Neural crest cell (in vitro differentiated cells): ENCODE data around the gene NR5A2. TPM values are rescaled to one million over a fixed set of nuclear protein-coding genes. Genes with fewer than 3 reads are reported as not detected.

Experiments used
- DNase-seq: peaks from one replicate; pipeline ENCODE4 v3.0.0; 2021; ENCODE audit warnings: low read depth, mixed read lengths, low spot score
- H3K27ac Mint-ChIP-seq: one replicate; pipeline ENCODE4 v1.8.0; 2021; ENCODE audit warnings: mild to moderate bottlenecking, mixed read lengths; ENCODE audit not compliant: unreplicated experiment
- H3K27me3 Mint-ChIP-seq: 2 replicates; pipeline ENCODE4 v1.8.0; 2021; ENCODE audit warnings: low read depth, mild to moderate bottlenecking, mixed read lengths
- H3K36me3 Mint-ChIP-seq: 2 replicates; pipeline ENCODE4 v1.8.0; 2021; ENCODE audit warnings: low read depth, mild to moderate bottlenecking, mixed read lengths
- H3K4me1 Mint-ChIP-seq: 2 replicates; pipeline ENCODE4 v1.8.0; 2021; ENCODE audit warnings: mixed read lengths
- H3K4me3 Mint-ChIP-seq: one replicate; pipeline ENCODE4 v1.8.0; 2021; ENCODE audit warnings: mild to moderate bottlenecking, mixed read lengths
- H3K9me3 Mint-ChIP-seq: 2 replicates; pipeline ENCODE4 v1.8.0; 2021; ENCODE audit warnings: mixed read lengths
- total RNA-seq: library from RNA; stranded (reverse); gene quantifications from 2 replicates; pipeline ENCODE4 v1.2.1, GENCODE V29; 2021
- TF ChIP-seq, protein P1 (sequence below): fragments of 200-600 bp; sonication (generic); conservative IDR thresholded peaks from 2 replicates; pipeline ENCODE4 v1.5.0; 2021; ENCODE audit warnings: antibody characterized with exemption, mild to moderate bottlenecking

NR5A2 gene
- total RNA-seq, 1 donor from 2014 or later: not detected

DNA sequence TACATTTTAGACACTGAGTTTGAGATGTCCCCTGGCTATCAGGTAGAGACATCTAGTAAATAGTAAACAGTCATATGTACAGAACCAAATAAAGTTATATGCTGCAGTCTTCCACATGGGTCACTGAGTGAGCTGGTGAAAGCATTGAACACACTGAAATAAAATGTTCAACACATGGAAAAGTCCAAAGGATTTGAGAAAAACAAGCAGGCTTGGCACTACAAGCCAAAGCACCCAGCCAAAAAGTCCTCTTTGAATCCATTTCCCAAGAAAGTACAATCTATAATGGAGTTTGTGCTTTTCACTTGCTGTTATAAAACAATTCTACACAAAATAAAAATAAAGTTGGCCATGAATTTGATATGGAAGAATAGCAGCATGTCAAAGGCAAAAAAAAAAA, 135.4 kb downstream of the NR5A2 start:
- DNase-seq: no peak
- H3K27ac Mint-ChIP-seq: no peak overlapping the region
- TF ChIP-seq, protein P1, sequence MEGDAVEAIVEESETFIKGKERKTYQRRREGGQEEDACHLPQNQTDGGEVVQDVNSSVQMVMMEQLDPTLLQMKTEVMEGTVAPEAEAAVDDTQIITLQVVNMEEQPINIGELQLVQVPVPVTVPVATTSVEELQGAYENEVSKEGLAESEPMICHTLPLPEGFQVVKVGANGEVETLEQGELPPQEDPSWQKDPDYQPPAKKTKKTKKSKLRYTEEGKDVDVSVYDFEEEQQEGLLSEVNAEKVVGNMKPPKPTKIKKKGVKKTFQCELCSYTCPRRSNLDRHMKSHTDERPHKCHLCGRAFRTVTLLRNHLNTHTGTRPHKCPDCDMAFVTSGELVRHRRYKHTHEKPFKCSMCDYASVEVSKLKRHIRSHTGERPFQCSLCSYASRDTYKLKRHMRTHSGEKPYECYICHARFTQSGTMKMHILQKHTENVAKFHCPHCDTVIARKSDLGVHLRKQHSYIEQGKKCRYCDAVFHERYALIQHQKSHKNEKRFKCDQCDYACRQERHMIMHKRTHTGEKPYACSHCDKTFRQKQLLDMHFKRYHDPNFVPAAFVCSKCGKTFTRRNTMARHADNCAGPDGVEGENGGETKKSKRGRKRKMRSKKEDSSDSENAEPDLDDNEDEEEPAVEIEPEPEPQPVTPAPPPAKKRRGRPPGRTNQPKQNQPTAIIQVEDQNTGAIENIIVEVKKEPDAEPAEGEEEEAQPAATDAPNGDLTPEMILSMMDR: no peak

DNA sequence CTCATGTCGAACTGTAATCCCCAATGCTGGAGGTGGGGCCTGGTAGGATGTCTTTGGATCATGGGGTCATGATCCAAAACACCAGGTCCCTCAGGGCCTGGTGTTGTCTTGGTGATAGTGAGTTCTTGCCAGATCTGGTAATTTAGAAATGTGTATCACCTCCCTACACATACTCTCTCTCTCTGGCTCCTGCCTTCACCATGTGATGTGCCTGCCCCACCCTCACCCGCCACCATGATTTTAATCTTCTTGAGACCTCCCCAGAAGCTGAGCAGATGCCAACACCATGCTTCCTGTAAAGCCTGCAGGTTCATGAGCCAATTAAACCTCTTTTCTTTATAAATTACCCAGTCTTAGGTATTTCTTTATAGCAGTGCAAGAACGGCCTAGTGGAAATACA, 136.4 kb downstream of the NR5A2 start:
- H3K4me3 Mint-ChIP-seq: no peak overlapping the region
- TF ChIP-seq, protein P1: no peak
- peaks cover 9% of the 10 kb centered on the region for H3K4me1 Mint-ChIP-seq
- DNase-seq: no peak
- H3K27me3 Mint-ChIP-seq: no peaks in the 10 kb centered on the region
- H3K36me3 Mint-ChIP-seq: no peaks in the 10 kb centered on the region
- no peaks in the 10 kb centered on the region for H3K9me3 Mint-ChIP-seq
- no peak overlapping the region for H3K27ac Mint-ChIP-seq

More for the DNA sequence above, 135.4 kb downstream of the NR5A2 start:
- Mint-ChIP-seq H3K4me3 (no peak overlapping the region), H3K27me3 (no peaks in the 10 kb centered on the region), H3K36me3 (no peaks in the 10 kb centered on the region), H3K9me3 (no peaks in the 10 kb centered on the region), H3K4me1 (peaks cover 19% of the 10 kb centered on the region)

DNA sequence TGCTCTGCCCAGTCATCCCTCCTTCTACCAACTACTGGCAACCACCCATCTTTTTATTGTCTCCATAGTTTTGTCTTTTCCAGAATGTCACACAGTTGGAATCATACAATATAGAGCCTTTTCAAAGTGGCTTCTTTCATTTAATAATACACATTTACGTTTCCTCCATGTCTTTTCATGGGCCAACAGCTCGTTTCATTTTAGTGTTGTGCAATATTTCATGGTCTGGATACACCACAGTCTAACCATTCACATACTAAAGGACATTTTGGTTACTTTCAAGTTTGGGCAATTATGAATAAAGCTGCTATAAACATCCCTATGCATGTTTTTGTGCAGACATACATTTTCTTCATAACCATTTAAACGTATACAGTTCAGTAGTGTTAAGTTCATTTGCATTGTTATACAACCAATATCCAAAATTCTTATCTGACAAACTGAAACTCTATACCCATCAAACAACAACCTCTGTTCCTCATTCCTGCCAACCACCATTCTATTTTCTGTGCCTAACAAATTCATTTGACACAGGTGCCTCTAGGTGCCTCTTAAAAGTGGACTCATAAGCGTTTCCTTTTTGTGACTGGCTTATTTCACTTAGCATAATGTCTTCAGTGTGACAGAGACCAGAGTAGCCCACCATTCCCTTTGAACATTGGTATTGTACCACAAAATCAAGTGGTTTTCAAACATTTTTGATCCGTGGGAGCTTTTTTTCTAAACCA, 138.1 kb downstream of the NR5A2 start:
- Mint-ChIP-seq H3K4me1 (no peaks in the 10 kb centered on the region), H3K9me3 (no peaks in the 10 kb centered on the region), H3K4me3 (no peak overlapping the region), H3K36me3 (no peaks in the 10 kb centered on the region), H3K27me3 (no peaks in the 10 kb centered on the region), H3K27ac (no peak overlapping the region)
- TF ChIP-seq, protein P1: no peak
- DNase-seq: no peak

DNA sequence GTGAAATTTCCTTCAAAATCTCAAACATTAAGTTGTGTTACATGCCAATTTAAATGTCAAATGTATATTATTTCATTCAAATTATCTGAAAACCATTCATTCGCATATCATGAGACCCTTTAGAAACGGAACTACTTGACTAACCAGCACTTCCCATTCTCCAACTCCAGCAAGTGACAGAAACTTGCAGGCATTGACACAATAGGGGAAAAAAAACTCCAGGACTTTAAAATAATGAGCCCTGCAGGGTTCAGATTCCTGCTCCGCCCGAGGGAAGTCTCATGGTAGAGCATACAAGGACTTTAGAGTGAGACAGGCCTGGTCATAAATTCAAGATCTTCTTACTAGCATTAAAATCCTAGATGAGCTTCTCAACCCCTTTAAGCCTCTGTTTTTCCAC, 138.9 kb downstream of the NR5A2 start:
- no peak overlapping the region for H3K27ac Mint-ChIP-seq
- no peaks in the 10 kb centered on the region for H3K4me1 Mint-ChIP-seq
- TF ChIP-seq, protein P1: no peak
- H3K9me3 Mint-ChIP-seq: no peaks in the 10 kb centered on the region
- H3K27me3 Mint-ChIP-seq: no peaks in the 10 kb centered on the region
- no peak for DNase-seq
- H3K4me3 Mint-ChIP-seq: no peak overlapping the region
- H3K36me3 Mint-ChIP-seq: no peaks in the 10 kb centered on the region

DNA sequence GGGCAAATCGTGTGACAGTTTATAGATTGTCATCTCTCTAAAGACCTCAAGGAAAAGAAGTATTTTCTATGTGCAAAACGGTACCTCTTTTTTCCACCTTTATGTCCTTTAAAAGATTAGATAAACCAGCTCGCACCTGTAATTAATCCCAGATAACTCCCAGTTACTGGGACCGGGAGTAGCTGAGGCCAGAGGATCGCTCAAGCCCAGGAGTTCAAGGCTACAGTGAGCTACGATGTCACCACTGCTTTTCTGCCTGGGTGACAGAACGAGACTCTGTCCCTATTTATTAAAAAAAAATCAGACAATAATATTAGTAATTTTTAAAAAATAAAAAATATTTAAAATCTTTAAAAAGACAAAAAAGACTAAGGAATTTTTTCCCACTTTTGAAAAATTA, 141.4 kb downstream of the NR5A2 start:
- Mint-ChIP-seq H3K4me1 (peaks cover 18% of the 10 kb centered on the region), H3K27me3 (no peaks in the 10 kb centered on the region), H3K9me3 (no peaks in the 10 kb centered on the region), H3K4me3 (no peak overlapping the region), H3K36me3 (no peaks in the 10 kb centered on the region), H3K27ac (no peak overlapping the region)
- no peak for DNase-seq
- TF ChIP-seq, protein P1: no peak
